Fibroblast of the aortic adventitia (primary cell): ENCODE measurements around the gene STK4. TPM values are rescaled to one million over a fixed set of nuclear protein-coding genes. Genes with fewer than 3 reads are reported as not detected.

Experiments used
- DNase-seq: peaks from one replicate; pipeline ENCODE4 v3.0.0-alpha.2; 2010; ENCODE audit warnings: low read depth
- H3K4me3 ChIP-seq: 2 replicates; pipeline ENCODE4 v1.5.1; 2011; ENCODE audit warnings: low read depth, mild to moderate bottlenecking, control low read depth, low read length, moderate library complexity
- total RNA-seq: library from RNA; depleted of rRNA; stranded (reverse); fragments of >200 nt; gene quantifications from 2 replicates; pipeline ENCODE4 v1.2.3, GENCODE V29; 2012; ENCODE audit warnings: low replicate concordance
- TF ChIP-seq, protein P1 (sequence below): IDR thresholded peaks from 2 replicates; pipeline ENCODE4 v1.5.1; 2011; ENCODE audit warnings: mild to moderate bottlenecking, low read length, control low read depth, inconsistent platforms; ENCODE audit not compliant: insufficient read depth

STK4 gene
- total RNA-seq, 1 donor: 41.6 TPM

DNA sequence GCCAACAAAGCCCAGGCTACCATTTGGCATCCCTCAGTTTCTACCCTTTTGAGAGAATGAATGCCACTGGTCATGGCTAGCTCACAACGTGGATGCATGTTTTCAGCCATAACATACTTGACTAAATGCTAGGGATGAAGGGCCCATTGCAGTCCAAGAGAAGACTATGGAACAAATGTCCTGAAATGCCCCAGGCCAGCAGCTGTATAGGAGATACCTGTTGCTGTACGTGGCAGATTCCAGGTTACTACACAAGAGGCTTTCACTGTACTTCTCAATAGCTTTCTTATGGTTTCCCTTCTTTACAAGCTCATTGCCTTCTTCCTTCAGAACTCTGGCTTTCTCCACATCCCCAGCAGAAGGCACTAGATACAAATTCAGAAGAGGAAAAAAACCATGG, 17.8 kb upstream of the STK4 start:
- DNase-seq: no peak
- TF ChIP-seq, protein P1, sequence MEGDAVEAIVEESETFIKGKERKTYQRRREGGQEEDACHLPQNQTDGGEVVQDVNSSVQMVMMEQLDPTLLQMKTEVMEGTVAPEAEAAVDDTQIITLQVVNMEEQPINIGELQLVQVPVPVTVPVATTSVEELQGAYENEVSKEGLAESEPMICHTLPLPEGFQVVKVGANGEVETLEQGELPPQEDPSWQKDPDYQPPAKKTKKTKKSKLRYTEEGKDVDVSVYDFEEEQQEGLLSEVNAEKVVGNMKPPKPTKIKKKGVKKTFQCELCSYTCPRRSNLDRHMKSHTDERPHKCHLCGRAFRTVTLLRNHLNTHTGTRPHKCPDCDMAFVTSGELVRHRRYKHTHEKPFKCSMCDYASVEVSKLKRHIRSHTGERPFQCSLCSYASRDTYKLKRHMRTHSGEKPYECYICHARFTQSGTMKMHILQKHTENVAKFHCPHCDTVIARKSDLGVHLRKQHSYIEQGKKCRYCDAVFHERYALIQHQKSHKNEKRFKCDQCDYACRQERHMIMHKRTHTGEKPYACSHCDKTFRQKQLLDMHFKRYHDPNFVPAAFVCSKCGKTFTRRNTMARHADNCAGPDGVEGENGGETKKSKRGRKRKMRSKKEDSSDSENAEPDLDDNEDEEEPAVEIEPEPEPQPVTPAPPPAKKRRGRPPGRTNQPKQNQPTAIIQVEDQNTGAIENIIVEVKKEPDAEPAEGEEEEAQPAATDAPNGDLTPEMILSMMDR: no peak
- no peak overlapping the region for H3K4me3 ChIP-seq

DNA sequence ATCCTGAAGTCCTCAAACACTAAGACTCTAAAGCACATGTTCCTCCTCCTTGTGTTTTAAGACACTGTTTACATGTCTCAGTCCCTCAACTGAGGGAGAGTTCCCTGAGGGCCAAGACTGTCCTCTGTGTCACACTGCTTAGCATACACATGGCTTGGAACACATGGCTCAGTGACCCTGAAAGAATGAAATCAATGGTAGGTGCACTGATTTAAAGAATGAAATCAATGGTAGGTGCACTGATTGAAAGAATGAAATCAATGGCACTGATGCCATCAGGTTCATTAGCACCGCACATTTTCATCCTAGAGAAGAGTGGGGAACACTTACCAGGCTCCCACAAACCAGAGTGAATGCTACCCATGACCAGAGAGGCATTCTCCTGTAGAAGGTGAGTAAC, 15.9 kb upstream of the STK4 start:
- TF ChIP-seq, protein P1: no peak
- no peak for DNase-seq
- no peak overlapping the region for H3K4me3 ChIP-seq

DNA sequence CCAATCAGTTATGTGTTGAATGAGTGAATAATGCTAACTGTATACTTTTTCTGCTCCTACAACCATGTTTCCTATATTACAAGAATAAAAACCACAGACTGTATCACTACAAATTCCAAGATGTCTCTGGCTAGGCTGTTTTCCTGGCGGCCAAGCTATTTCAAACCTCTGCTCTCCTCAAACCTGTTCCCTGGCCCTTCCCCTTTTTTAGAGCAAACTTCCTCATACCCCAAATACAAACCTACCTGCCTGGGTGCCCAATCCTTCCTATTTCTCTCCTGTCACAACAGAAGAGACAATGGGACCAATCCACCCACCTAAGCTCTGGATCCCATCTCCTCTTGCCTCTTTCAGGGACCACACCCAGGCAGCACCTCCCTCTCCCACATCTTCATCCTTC, 13.6 kb upstream of the STK4 start:
- TF ChIP-seq, protein P1: no peak
- no peak overlapping the region for H3K4me3 ChIP-seq
- DNase-seq: no peak

DNA sequence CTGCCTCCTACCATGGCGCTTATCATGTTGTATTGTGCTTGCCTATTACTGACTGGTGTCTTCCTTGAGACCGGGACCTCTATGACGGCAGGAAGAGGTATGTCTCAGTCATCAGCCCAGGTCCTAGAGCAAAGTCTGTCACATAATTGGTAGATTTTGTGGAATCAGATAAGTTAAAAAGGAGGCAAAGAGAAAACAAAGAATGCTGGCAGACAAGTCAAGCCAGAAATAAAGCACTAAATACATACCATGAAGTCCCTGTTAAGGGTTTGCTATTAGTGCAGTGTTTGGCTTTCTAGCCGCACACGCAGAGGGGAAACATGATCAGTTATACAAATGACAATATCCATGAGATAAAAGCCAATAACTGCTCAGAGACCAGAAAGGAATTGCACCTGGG, 12.1 kb upstream of the STK4 start:
- H3K4me3 ChIP-seq: no peak overlapping the region
- TF ChIP-seq, protein P1: no peak
- no peak for DNase-seq

DNA sequence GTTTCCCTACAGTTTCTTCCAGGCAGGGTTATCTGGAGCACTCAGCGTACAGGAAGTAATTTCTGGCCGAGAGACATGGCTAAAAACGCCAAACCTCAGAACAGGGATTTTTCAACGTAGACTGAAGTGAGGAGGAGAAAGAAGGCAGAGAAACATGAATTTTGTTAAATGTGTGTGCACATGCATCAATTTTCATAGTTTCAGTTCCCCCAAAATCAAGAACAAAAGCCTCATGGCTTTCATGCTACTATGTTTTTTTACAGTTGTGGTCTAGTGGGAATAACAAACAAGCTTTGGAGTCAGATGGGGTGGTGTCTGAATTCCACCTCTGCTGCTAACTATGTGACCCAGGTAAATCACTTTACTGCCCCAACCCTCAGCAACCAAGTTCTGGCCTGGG, 11.0 kb upstream of the STK4 start:
- no peak for DNase-seq
- H3K4me3 ChIP-seq: no peak overlapping the region
- TF ChIP-seq, protein P1: no peak

DNA sequence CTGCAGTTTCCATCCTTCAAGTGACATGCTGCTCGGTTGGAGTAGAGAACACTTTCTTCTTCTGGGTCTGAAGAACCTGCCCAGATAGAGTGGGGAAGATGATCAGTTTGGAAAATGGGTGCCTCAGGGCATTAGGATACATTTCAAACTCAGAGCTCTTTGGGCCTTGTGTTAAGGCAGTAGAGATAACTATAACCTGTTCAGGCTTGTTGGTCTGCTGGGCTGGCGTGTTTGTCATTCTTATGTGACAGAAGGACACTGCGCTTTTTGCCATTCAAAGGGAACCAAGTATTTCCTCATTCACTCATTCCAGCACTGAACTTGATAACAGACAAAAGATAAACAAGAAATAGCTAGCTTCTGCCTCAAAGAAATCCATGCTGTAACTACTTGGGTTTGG, 9.9 kb upstream of the STK4 start:
- DNase-seq: no peak
- no peak overlapping the region for H3K4me3 ChIP-seq
- TF ChIP-seq, protein P1: no peak

DNA sequence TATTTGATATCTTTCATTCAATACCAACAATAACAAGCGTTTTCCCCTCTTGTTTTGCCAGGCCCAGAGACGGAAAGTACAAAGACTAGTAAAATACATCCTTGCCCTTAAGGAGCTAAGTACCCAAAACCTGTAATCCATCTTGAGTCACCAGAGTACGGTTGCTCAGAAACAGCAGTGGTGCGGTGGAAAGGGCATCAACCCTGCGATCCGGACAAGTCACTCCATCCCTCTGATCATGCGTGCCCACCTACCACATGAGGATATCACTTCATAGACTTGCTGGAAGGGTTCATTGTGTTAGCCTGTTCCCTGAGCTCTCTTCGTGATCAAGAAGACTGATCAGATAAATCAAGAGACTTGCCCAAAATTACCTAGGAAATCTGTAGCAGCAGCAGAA, 8.0 kb upstream of the STK4 start:
- TF ChIP-seq, protein P1: no peak
- no peak overlapping the region for H3K4me3 ChIP-seq

More for the DNA sequence above, 8.0 kb upstream of the STK4 start:
- no peak for DNase-seq
